Endothelial cell (in vitro differentiated cells): ENCODE data around the gene HDAC6. TPM values are rescaled to one million over a fixed set of nuclear protein-coding genes. Genes with fewer than 3 reads are reported as not detected.

Experiments
- DNase-seq: peaks from one replicate; pipeline ENCODE4 v3.0.0; 2021; ENCODE audit warnings: low spot score
- H3K27ac Mint-ChIP-seq: one replicate; pipeline ENCODE4 v1.8.0; 2021; ENCODE audit warnings: mixed read lengths, inconsistent platforms; ENCODE audit not compliant: unreplicated experiment
- H3K27me3 Mint-ChIP-seq: one replicate; pipeline ENCODE4 v1.8.0; 2021; ENCODE audit warnings: mild to moderate bottlenecking, moderate library complexity, mixed read lengths, inconsistent platforms; ENCODE audit not compliant: unreplicated experiment
- H3K36me3 Mint-ChIP-seq: one replicate; pipeline ENCODE4 v1.8.0; 2021; ENCODE audit warnings: mild to moderate bottlenecking, low read depth, mixed read lengths, inconsistent platforms; ENCODE audit not compliant: unreplicated experiment
- H3K4me1 Mint-ChIP-seq: one replicate; pipeline ENCODE4 v1.8.0; 2021; ENCODE audit warnings: mild to moderate bottlenecking, mixed read lengths, inconsistent platforms; ENCODE audit not compliant: unreplicated experiment
- H3K4me3 Mint-ChIP-seq: one replicate; pipeline ENCODE4 v1.8.0; 2021; ENCODE audit warnings: mild to moderate bottlenecking, mixed read lengths, inconsistent platforms; ENCODE audit not compliant: unreplicated experiment
- H3K9me3 Mint-ChIP-seq: one replicate; pipeline ENCODE4 v1.8.0; 2021; ENCODE audit warnings: mixed read lengths, inconsistent platforms; ENCODE audit not compliant: unreplicated experiment
- CTCF ChIP-seq: fragments of 200-600 bp; sonication (generic); IDR thresholded peaks from one replicate; pipeline ENCODE4 v1.5.0; 2021; ENCODE audit warnings: antibody characterized with exemption; ENCODE audit not compliant: unreplicated experiment
- total RNA-seq: library from RNA; stranded (reverse); fragmentation: NEBNext Ultra II Directional; extraction: Animal tissue kit (Norgen Biotek cat#: 25700); gene quantifications from one replicate; pipeline ENCODE4 v1.2.1, GENCODE V29; 2021; ENCODE audit not compliant: unreplicated experiment

HDAC6 gene
- total RNA-seq, 1 donor from 2014 or later: 122 TPM

- peaks cover 38% of the 10 kb centered on the region for H3K36me3 Mint-ChIP-seq
- TF ChIP-seq CTCF: no peak
- DNase-seq: no peak
- no peak overlapping the region for H3K27ac Mint-ChIP-seq
- peaks cover 7% of the 10 kb centered on the region for H3K27me3 Mint-ChIP-seq
- H3K4me1 Mint-ChIP-seq: no peaks in the 10 kb centered on the region
- H3K4me3 Mint-ChIP-seq: no peak overlapping the region
- H3K9me3 Mint-ChIP-seq: no peaks in the 10 kb centered on the region
Measured at GRCh38 chrX:48823053-48823452, 21.2 kb downstream of the HDAC6 start.

- H3K4me1 Mint-ChIP-seq: no peaks in the 10 kb centered on the region
Measured at GRCh38 chrX:48824066-48824465, 22.2 kb downstream of the HDAC6 start.

GRCh38 chrX:48826135-48826875 lies 24.4 kb downstream of the HDAC6 start, which contains the start of gene ERAS:
Gene ERAS (plus strand): TSS chrX:48826513. CDS start chrX:48829124, 2,611 bp downstream.
- H3K4me3 Mint-ChIP-seq: no peak within 1 kb of the TSS
- H3K36me3 Mint-ChIP-seq: peaks cover 29% of the 10 kb centered on the region
- H3K9me3 Mint-ChIP-seq: no peaks in the 10 kb centered on the region

More at GRCh38 chrX:48824066-48824465, 22.2 kb downstream of the HDAC6 start:
- Mint-ChIP-seq H3K27ac (no peak overlapping the region), H3K4me3 (no peak overlapping the region), H3K9me3 (no peaks in the 10 kb centered on the region), H3K27me3 (peaks cover 8% of the 10 kb centered on the region), H3K36me3 (peaks cover 36% of the 10 kb centered on the region)
- TF ChIP-seq CTCF: no peak
- no peak for DNase-seq

GRCh38 chrX:48826876-48827653 lies 25.2 kb downstream of the HDAC6 start:
- H3K27ac Mint-ChIP-seq: no peak overlapping the region
- H3K36me3 Mint-ChIP-seq: peaks cover 27% of the 10 kb centered on the region
- H3K9me3 Mint-ChIP-seq: no peaks in the 10 kb centered on the region
- DNase-seq: no peak
- no peaks in the 10 kb centered on the region for H3K4me1 Mint-ChIP-seq
- no peak for TF ChIP-seq CTCF
- H3K4me3 Mint-ChIP-seq: no peak overlapping the region
- peaks cover 9% of the 10 kb centered on the region for H3K27me3 Mint-ChIP-seq

More at GRCh38 chrX:48826135-48826875, 24.4 kb downstream of the HDAC6 start, which contains the start of gene ERAS:
- no peak for TF ChIP-seq CTCF
- Mint-ChIP-seq H3K27ac (no peak within 1 kb of the TSS), H3K27me3 (peaks cover 9% of the 10 kb centered on the region), H3K4me1 (no peaks in the 10 kb centered on the region)
- no peak for DNase-seq

GRCh38 chrX:48827654-48827968 lies 25.7 kb downstream of the HDAC6 start:
- Mint-ChIP-seq H3K27ac (no peak overlapping the region), H3K4me3 (no peak overlapping the region), H3K36me3 (peaks cover 26% of the 10 kb centered on the region), H3K27me3 (peaks cover 9% of the 10 kb centered on the region), H3K4me1 (no peaks in the 10 kb centered on the region), H3K9me3 (no peaks in the 10 kb centered on the region)
- no peak for DNase-seq
- no peak for TF ChIP-seq CTCF
